Body of pancreas (tissue), 4 donors: ENCODE data around the gene HOXA13.

Experiments
- POLR2A ChIP-seq, 3 donors: fragments of 450-650 bp; IDR thresholded peaks; one replicate each; pipeline ENCODE4 v1.6.1; 2016; ENCODE audit warnings: antibody characterized with exemption in 3 of 3, mild to moderate bottlenecking in 2 of 3
- TF ChIP-seq, protein P1 (sequence below), 7 experiments: fragments of 450-650 bp in 4 of 7; fragments of 200-600 bp in 3 of 7; sonication (generic) in 3 of 7; IDR thresholded peaks; one replicate each; pipeline ENCODE4 v1.5.1; 2016 to 2019; ENCODE audit warnings: antibody characterized with exemption in 7 of 7

DNA sequence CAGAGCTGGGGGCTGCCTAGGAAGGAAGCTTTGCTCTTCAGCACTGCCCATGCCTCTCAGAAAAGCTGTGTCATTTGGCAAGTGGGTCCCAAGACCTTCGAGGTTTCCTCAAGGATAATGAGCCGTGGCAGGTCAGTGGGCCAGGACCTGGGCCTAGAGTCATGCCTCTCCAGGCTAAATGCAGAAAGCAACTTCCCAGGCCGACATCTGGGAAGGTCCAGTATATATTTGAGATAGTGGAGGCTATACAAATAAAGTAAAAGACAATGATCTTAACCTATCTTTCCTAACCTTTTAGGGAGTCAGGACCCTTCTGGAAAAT, 23.4 kb downstream of the HOXA13 start:
- TF ChIP-seq POLR2A (IDR thresholded peaks at IDR 0.05), result no peak
- TF ChIP-seq, protein P1, sequence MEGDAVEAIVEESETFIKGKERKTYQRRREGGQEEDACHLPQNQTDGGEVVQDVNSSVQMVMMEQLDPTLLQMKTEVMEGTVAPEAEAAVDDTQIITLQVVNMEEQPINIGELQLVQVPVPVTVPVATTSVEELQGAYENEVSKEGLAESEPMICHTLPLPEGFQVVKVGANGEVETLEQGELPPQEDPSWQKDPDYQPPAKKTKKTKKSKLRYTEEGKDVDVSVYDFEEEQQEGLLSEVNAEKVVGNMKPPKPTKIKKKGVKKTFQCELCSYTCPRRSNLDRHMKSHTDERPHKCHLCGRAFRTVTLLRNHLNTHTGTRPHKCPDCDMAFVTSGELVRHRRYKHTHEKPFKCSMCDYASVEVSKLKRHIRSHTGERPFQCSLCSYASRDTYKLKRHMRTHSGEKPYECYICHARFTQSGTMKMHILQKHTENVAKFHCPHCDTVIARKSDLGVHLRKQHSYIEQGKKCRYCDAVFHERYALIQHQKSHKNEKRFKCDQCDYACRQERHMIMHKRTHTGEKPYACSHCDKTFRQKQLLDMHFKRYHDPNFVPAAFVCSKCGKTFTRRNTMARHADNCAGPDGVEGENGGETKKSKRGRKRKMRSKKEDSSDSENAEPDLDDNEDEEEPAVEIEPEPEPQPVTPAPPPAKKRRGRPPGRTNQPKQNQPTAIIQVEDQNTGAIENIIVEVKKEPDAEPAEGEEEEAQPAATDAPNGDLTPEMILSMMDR (IDR thresholded peaks at IDR 0.05), result no peak
